Lower lobe of right lung (tissue), 2 donors: Measurements from ENCODE around the gene DCBLD1. TPM values are rescaled to one million over a fixed set of nuclear protein-coding genes. Genes with fewer than 3 reads are reported as not detected.
A peak's percentile ranks its signal among the peaks of the same experiment; 100 is the strongest.

Source experiments
- ATAC-seq, 2 donors: fragments of 200-7000 bp; cut with Tn5 transposase; one replicate each; pipeline ENCODE4 v1.9.1; 2020 to 2022; ENCODE audit warnings: mild to moderate bottlenecking in 2 of 2, moderate library complexity in 2 of 2
- DNase-seq: peaks from one replicate; pipeline ENCODE4 v3.0.0-alpha.2; 2020
- H3K27ac ChIP-seq: fragments of 200-600 bp; one replicate; pipeline ENCODE4 v1.8.0; 2022
- H3K27me3 ChIP-seq: fragments of 200-600 bp; one replicate; pipeline ENCODE4 v1.8.0; 2022; ENCODE audit warnings: low read depth
- H3K36me3 ChIP-seq: fragments of 200-600 bp; one replicate; pipeline ENCODE4 v1.8.0; 2022; ENCODE audit warnings: mild to moderate bottlenecking
- H3K4me1 ChIP-seq: fragments of 200-600 bp; one replicate; pipeline ENCODE4 v1.8.0; 2022
- H3K4me3 ChIP-seq: fragments of 200-600 bp; one replicate; pipeline ENCODE4 v1.8.0; 2022; ENCODE audit warnings: mild to moderate bottlenecking
- H3K9me3 ChIP-seq: fragments of 200-600 bp; one replicate; pipeline ENCODE4 v1.8.0; 2022
- CTCF ChIP-seq: fragments of 200-600 bp; IDR thresholded peaks from one replicate; pipeline ENCODE4 v1.8.0; 2022; ENCODE audit warnings: antibody characterized with exemption, mild to moderate bottlenecking
- intact Hi-C: fragments of 100-400 bp; cut with DNase I; formaldehyde crosslinking; loops from one replicate; pipeline ENCODE4 v1.11.0; 2022
- total RNA-seq: library from RNA; stranded (reverse); fragmentation: NEBNext Ultra II Directional; extraction: Animal tissue kit (Norgen Biotek cat#: 25700); gene quantifications from one replicate; pipeline ENCODE4 v1.2.1, GENCODE V29; 2021
- donor health status: DM: no; HTN: yes; CAD: no; lungs with severe emphysema.

DCBLD1 gene
- total RNA-seq, 1 donor from 2014 or later = 18.3 TPM

GRCh38 chr6:117481926-117482239 is 591 bp upstream of the DCBLD1 start:
- TF ChIP-seq CTCF = no peak
- Histone ChIP-seq H3K4me3 (peak overlapping the region; percentile 85), H3K9me3 (no peaks in the 10 kb centered on the region), H3K27ac (peak overlapping the region; percentile 92), H3K4me1 (peaks cover 27% of the 10 kb centered on the region), H3K27me3 (no peaks in the 10 kb centered on the region), H3K36me3 (no peaks in the 10 kb centered on the region)
- intact Hi-C loops = loop anchor here (10.0 kb wide), 1 partner anchor 73 kb away; no protein-coding TSS in a partner anchor
- no peak for ATAC-seq
- no peak for DNase-seq

- ATAC-seq (peak; percentile 70 to 77), DNase-seq (peak; percentile 80)
- intact Hi-C loops = loop anchor here (10.0 kb wide), 1 partner anchor 72 kb away; no protein-coding TSS in a partner anchor
Measured at GRCh38 chr6:117483004-117483644, 650 bp downstream of the DCBLD1 start.

GRCh38 chr6:117483645-117484016 is 1.2 kb downstream of the DCBLD1 start:
- ATAC-seq (peak in 1 of 2 donors; percentile 28), DNase-seq (no peak)
- no peaks in the 10 kb centered on the region for H3K27me3 ChIP-seq
- intact Hi-C loops = loop anchor here (10.0 kb wide), 1 partner anchor 71 kb away; no protein-coding TSS in a partner anchor
- H3K27ac ChIP-seq = peak overlapping the region; percentile 92
- H3K9me3 ChIP-seq = no peaks in the 10 kb centered on the region
- peak overlapping the region; percentile 85 for H3K4me3 ChIP-seq
- H3K36me3 ChIP-seq = no peaks in the 10 kb centered on the region
- peaks cover 27% of the 10 kb centered on the region for H3K4me1 ChIP-seq
- TF ChIP-seq CTCF = no peak

More at GRCh38 chr6:117483004-117483644, 650 bp downstream of the DCBLD1 start:
- H3K27me3 ChIP-seq = no peaks in the 10 kb centered on the region
- H3K27ac ChIP-seq = peak overlapping the region; percentile 92
- TF ChIP-seq CTCF = no peak
- no peaks in the 10 kb centered on the region for H3K36me3 ChIP-seq
- no peaks in the 10 kb centered on the region for H3K9me3 ChIP-seq
- H3K4me3 ChIP-seq = peak overlapping the region; percentile 85
- H3K4me1 ChIP-seq = peaks cover 27% of the 10 kb centered on the region

GRCh38 chr6:117484052-117484646 is 1.7 kb downstream of the DCBLD1 start:
- no peaks in the 10 kb centered on the region for H3K36me3 ChIP-seq
- peaks cover 27% of the 10 kb centered on the region for H3K4me1 ChIP-seq
- peak overlapping the region; percentile 85 for H3K4me3 ChIP-seq
- no peak for TF ChIP-seq CTCF
- DNase-seq (no peak), ATAC-seq (no peak)
- no peaks in the 10 kb centered on the region for H3K9me3 ChIP-seq
- intact Hi-C loops = loop anchor here (10.0 kb wide), 1 partner anchor 71 kb away; no protein-coding TSS in a partner anchor
- no peaks in the 10 kb centered on the region for H3K27me3 ChIP-seq
- peak overlapping the region; percentile 92 for H3K27ac ChIP-seq

GRCh38 chr6:117485433-117485832 is 3.0 kb downstream of the DCBLD1 start:
- Histone ChIP-seq H3K36me3 (no peaks in the 10 kb centered on the region), H3K27me3 (no peaks in the 10 kb centered on the region), H3K9me3 (no peaks in the 10 kb centered on the region), H3K4me1 (peaks cover 27% of the 10 kb centered on the region), H3K27ac (no peak overlapping the region), H3K4me3 (no peak overlapping the region)
- ATAC-seq = no peak
- intact Hi-C loops = loop anchor here (10.0 kb wide), 1 partner anchor 69 kb away; no protein-coding TSS in a partner anchor
- no peak for TF ChIP-seq CTCF
- DNase-seq = no peak
